DND-41 (cell line): ENCODE measurements around the gene ATXN7.
A peak's percentile ranks its signal among the peaks of the same experiment; 100 is the strongest.

Experiments used
- ATAC-seq: fragments of 200-7000 bp; cut with Tn5 transposase; 3 replicates; pipeline ENCODE4 v1.9.1; 2021; ENCODE audit warnings: low read depth; ENCODE audit not compliant: insufficient read depth
- DNase-seq: peaks from one replicate; pipeline ENCODE4 v3.0.0-alpha.2; 2020
- H2AFZ ChIP-seq: 2 replicates; pipeline ENCODE4 v1.6.0; 2012; ENCODE audit warnings: low read depth, low read length
- H3K27ac ChIP-seq: 2 replicates; pipeline ENCODE4 v1.5.1; 2012; ENCODE audit warnings: low read length, inconsistent platforms
- H3K27me3 ChIP-seq: fragments of 200-600 bp; sonication (generic); 2 replicates; pipeline ENCODE4 v1.6.0; 2012; ENCODE audit warnings: low read length, mild to moderate bottlenecking, inconsistent platforms; ENCODE audit not compliant: insufficient read depth, poor library complexity
- H3K36me3 ChIP-seq: 2 replicates; pipeline ENCODE4 v1.5.1; 2012; ENCODE audit warnings: low read length, inconsistent platforms; ENCODE audit not compliant: insufficient read depth
- H3K4me1 ChIP-seq: 2 replicates; pipeline ENCODE4 v1.5.1; 2012; ENCODE audit warnings: mild to moderate bottlenecking, low read length; ENCODE audit not compliant: insufficient read depth
- H3K4me2 ChIP-seq: 2 replicates; pipeline ENCODE4 v1.6.0; 2012; ENCODE audit warnings: mild to moderate bottlenecking, moderate library complexity, low read length, inconsistent platforms; ENCODE audit not compliant: insufficient read depth
- H3K4me3 ChIP-seq, 2 experiments: fragments of 200-600 bp in 1 of 2; shearing (Covaris generic) in 1 of 2; 2 replicates each; pipeline ENCODE4 v1.5.1; 2012 to 2016; ENCODE audit warnings: inconsistent platforms in 2 of 2, low read length in 2 of 2, mild to moderate bottlenecking in 2 of 2, low read depth in 1 of 2, moderate library complexity in 1 of 2
- H3K79me2 ChIP-seq: 2 replicates; pipeline ENCODE4 v1.6.0; 2012; ENCODE audit warnings: low read length, inconsistent platforms; ENCODE audit not compliant: insufficient read depth
- H3K9ac ChIP-seq: 2 replicates; pipeline ENCODE4 v1.6.0; 2012; ENCODE audit warnings: low read depth, mild to moderate bottlenecking, inconsistent platforms, low read length, moderate library complexity
- H3K9me3 ChIP-seq: 2 replicates; pipeline ENCODE4 v1.5.1; 2012; ENCODE audit warnings: low read length, moderate library complexity, mild to moderate bottlenecking, inconsistent platforms; ENCODE audit not compliant: insufficient read depth, severe bottlenecking
- H4K20me1 ChIP-seq: 2 replicates; pipeline ENCODE4 v1.6.0; 2012; ENCODE audit warnings: low read length; ENCODE audit not compliant: insufficient read depth
- CTCF ChIP-seq: IDR thresholded peaks from 2 replicates; pipeline ENCODE4 v1.5.1; 2012; ENCODE audit warnings: borderline replicate concordance, low read length, moderate library complexity, mild to moderate bottlenecking; ENCODE audit not compliant: poor library complexity, severe bottlenecking; ENCODE audit errors: extremely low read depth
- EZH2 ChIP-seq: IDR thresholded peaks from 3 replicates; pipeline ENCODE4 v1.6.1; 2012; ENCODE audit warnings: borderline replicate concordance, low read depth, mild to moderate bottlenecking, moderate library complexity, low read length, inconsistent platforms; ENCODE audit not compliant: severe bottlenecking

ATXN7 gene

DNA sequence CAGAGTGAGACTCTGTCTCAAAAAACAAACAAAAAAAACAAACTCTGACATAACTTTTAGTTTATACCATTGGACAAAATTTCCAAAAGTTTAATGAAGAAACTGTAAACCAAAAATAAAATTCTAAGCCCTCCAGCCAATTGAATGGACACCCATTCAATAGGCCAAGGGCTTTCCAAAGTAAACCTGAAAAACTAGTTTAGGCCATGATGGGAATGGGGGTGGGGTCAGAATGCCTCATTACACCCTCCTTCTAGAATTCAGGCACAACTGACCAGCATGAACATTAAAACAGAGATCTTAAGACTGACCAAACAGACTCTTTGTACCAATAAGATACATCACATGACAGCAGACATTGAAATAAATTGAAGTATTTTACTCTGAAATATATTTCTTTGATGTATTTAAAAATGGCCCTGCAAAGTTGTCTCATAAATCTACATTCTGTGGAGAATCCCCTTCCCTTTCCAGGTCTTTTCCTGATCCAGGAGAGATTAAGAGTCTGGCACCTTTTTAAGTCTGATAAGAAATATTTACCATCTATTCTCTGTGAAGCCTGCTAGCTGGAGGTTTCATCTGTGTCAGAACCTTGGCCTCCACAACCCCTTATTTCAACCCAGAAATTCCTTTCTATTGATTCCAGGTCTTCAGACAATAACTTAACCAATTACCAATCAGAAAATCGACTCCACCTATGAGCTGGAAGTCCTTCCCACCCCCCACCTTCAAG lies 15.8 kb upstream of the ATXN7 start:
- no peak overlapping the region for H3K4me2 ChIP-seq
- H3K36me3 ChIP-seq, result peaks cover 3% of the 10 kb centered on the region; the same call in 1 of the 2 replicates
- H3K9me3 ChIP-seq, result no peaks in the 10 kb centered on the region
- DNase-seq, result no peak
- peaks cover 89% of the 10 kb centered on the region for H3K79me2 ChIP-seq
- no peaks in the 10 kb centered on the region for H3K4me1 ChIP-seq
- H4K20me1 ChIP-seq, result peaks cover 11% of the 10 kb centered on the region; the same call in 1 of the 2 replicates
- H3K27ac ChIP-seq, result no peak overlapping the region
- no peak overlapping the region for H3K9ac ChIP-seq
- no peak overlapping the region for H3K4me3 ChIP-seq
- no peak for TF ChIP-seq CTCF
- no peak for TF ChIP-seq EZH2
- ATAC-seq, result no peak
- H3K27me3 ChIP-seq, result no peaks in the 10 kb centered on the region
- no peak overlapping the region for H2AFZ ChIP-seq

DNA sequence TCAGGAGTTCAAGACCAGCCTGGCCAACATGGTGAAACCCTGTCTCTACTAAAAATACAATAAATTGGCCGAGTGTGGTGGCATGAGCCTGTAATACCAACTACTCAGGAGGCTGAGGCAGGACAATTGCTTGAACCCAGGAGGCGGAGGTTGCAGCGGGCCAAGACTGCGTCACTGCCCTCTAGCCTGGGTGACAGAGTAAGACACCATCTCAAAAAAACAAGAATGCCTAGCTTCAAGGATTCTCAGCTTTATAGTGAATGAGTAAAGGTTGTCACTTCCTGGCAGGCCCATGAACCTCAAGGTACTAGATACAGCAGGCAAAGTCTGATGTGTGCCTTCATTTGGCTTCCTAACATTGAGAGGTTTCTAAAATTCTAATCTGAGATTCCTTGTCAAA lies 14.5 kb upstream of the ATXN7 start:
- no peak overlapping the region for H3K9ac ChIP-seq
- peaks cover 11% of the 10 kb centered on the region; the same call in 1 of the 2 replicates for H4K20me1 ChIP-seq
- H3K27me3 ChIP-seq, result no peaks in the 10 kb centered on the region
- no peaks in the 10 kb centered on the region for H3K9me3 ChIP-seq
- TF ChIP-seq CTCF (no peak), EZH2 (no peak)
- H3K27ac ChIP-seq, result no peak overlapping the region
- H3K4me2 ChIP-seq, result no peak overlapping the region
- no peak overlapping the region for H3K4me3 ChIP-seq
- H3K79me2 ChIP-seq, result peaks cover 88% of the 10 kb centered on the region
- ATAC-seq (peak; percentile 40; the same call in 1 of the 3 replicates), DNase-seq (no peak)
- H3K36me3 ChIP-seq, result no peaks in the 10 kb centered on the region; the same call in 1 of the 2 replicates
- no peak overlapping the region for H2AFZ ChIP-seq
- H3K4me1 ChIP-seq, result no peaks in the 10 kb centered on the region

- no peak overlapping the region for H3K9ac ChIP-seq
- no peaks in the 10 kb centered on the region for H3K9me3 ChIP-seq
- H3K4me2 ChIP-seq, result no peak overlapping the region
- H3K27me3 ChIP-seq, result no peaks in the 10 kb centered on the region
- TF ChIP-seq EZH2 (no peak), CTCF (no peak)
- no peak overlapping the region for H2AFZ ChIP-seq
- no peaks in the 10 kb centered on the region for H3K36me3 ChIP-seq
- ATAC-seq (no peak), DNase-seq (no peak)
- peaks cover 21% of the 10 kb centered on the region; the same call in 1 of the 2 replicates for H4K20me1 ChIP-seq
- peaks cover 88% of the 10 kb centered on the region for H3K79me2 ChIP-seq
- H3K4me1 ChIP-seq, result 0 out of 2 replicates have a peak, but pooled peaks cover 3% of the 10 kb centered on the region
- no peak overlapping the region for H3K4me3 ChIP-seq
- H3K27ac ChIP-seq, result no peak overlapping the region
Observed at GRCh38 chr3:63851287-63851686, 12.4 kb upstream of the ATXN7 start.
